H1 (cell line): ENCODE results near the gene PGM2L1.

Experiments used
- ASH2L ChIP-seq: fragments of 200-600, 300-600 bp; sonication (generic); IDR thresholded peaks from one replicate; pipeline ENCODE4 v1.7.1; 2017; ENCODE audit warnings: low read length
- CEBPB ChIP-seq: IDR thresholded peaks from 2 replicates; pipeline ENCODE4 v1.6.1; 2012; ENCODE audit warnings: low read depth, low read length
- EP300 ChIP-seq, 2 experiments: IDR thresholded peaks; 1 replicate in 1 of 2; 2 replicates in 1 of 2; pipeline ENCODE4 v1.6.1; 2011 to 2012; ENCODE audit warnings: low read depth in 2 of 2, low read length in 2 of 2, mild to moderate bottlenecking in 2 of 2, borderline replicate concordance in 1 of 2, inconsistent platforms in 1 of 2, moderate library complexity in 1 of 2
- KDM5A ChIP-seq: fragments of 200-600 bp; IDR thresholded peaks from 2 replicates; pipeline ENCODE4 v1.7.1; 2012; ENCODE audit warnings: mild to moderate bottlenecking, low read length, inconsistent platforms, mixed read lengths
- POLR2AphosphoS5 ChIP-seq: IDR thresholded peaks from 2 replicates; pipeline ENCODE4 v1.6.1; 2011; ENCODE audit warnings: low read depth, low read length
- POU5F1 ChIP-seq: IDR thresholded peaks from 2 replicates; pipeline ENCODE4 v1.6.1; 2011; ENCODE audit warnings: low read depth, mild to moderate bottlenecking, low read length, moderate library complexity
- RAD21 ChIP-seq, 2 experiments: IDR thresholded peaks in 1 of 2; conservative IDR thresholded peaks in 1 of 2; 2 replicates each; pipeline ENCODE4 v1.6.1; 2011; ENCODE audit warnings: low read depth in 2 of 2, low read length in 2 of 2, improper control_type of control experiment in 1 of 2, inconsistent platforms in 1 of 2, mild to moderate bottlenecking in 1 of 2, moderate library complexity in 1 of 2
- SP1 ChIP-seq: IDR thresholded peaks from 2 replicates; pipeline ENCODE4 v1.6.1; 2011; ENCODE audit warnings: low read depth, low read length
- SP2 ChIP-seq: IDR thresholded peaks from 2 replicates; pipeline ENCODE4 v1.6.1; 2012; ENCODE audit warnings: mild to moderate bottlenecking, low read length, inconsistent platforms
- TEAD4 ChIP-seq: IDR thresholded peaks from 2 replicates; pipeline ENCODE4 v1.6.1; 2012; ENCODE audit warnings: low read depth, low read length, inconsistent platforms, mixed read lengths
- YY1 ChIP-seq: IDR thresholded peaks from 2 replicates; pipeline ENCODE4 v1.6.1; 2011; ENCODE audit warnings: low read depth, mild to moderate bottlenecking, low read length
- ZNF274 ChIP-seq: IDR thresholded peaks from 2 replicates; pipeline ENCODE4 v1.7.0; 2012; ENCODE audit warnings: low read length, borderline replicate concordance; ENCODE audit errors: extremely low read depth
- TF ChIP-seq, protein P1 (sequence below), 3 experiments: IDR thresholded peaks; 1 replicate in 2 of 3; 2 replicates in 1 of 3; pipeline versions ENCODE4 v1.5.1 to v1.6.1; 2011; ENCODE audit warnings: low read length in 3 of 3, mild to moderate bottlenecking in 3 of 3, inconsistent platforms in 2 of 3, low read depth in 1 of 3, moderate library complexity in 1 of 3; ENCODE audit not compliant: insufficient read depth in 1 of 3; ENCODE audit errors: control extremely low read depth in 1 of 3
- TF ChIP-seq, protein P2 (sequence below): IDR thresholded peaks from 2 replicates; pipeline ENCODE4 v1.6.1; 2011; ENCODE audit warnings: low read length, improper control_type of control experiment

DNA sequence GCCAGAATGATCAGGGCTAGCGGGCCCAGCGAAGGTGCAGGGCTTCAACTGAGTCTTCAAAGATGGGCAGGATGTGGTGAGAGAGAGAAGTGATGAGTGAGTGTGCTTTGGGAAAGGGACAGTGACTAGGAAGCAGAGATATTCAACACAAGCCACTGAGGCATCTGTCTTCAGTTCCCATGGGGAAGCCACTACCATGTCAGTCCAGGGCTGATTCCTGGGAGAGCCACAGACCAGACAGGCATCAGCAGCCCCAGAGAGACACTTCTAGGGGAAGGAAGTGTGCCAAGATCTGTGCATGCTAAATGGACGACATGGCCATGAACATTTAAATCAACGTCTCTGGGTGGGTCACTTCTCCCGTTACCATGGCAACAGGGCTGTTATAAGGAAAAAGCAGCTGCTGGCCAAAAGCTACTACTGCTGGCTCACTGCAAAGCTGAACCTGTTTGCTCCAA is 115.3 kb downstream of the PGM2L1 start:
- no peak for TF ChIP-seq EP300 (IDR thresholded peaks at IDR 0.05; ENCODE audit: borderline replicate concordance in 1 of 2, low read depth in 2 of 2, low read length in 2 of 2)
- TF ChIP-seq, protein P1, sequence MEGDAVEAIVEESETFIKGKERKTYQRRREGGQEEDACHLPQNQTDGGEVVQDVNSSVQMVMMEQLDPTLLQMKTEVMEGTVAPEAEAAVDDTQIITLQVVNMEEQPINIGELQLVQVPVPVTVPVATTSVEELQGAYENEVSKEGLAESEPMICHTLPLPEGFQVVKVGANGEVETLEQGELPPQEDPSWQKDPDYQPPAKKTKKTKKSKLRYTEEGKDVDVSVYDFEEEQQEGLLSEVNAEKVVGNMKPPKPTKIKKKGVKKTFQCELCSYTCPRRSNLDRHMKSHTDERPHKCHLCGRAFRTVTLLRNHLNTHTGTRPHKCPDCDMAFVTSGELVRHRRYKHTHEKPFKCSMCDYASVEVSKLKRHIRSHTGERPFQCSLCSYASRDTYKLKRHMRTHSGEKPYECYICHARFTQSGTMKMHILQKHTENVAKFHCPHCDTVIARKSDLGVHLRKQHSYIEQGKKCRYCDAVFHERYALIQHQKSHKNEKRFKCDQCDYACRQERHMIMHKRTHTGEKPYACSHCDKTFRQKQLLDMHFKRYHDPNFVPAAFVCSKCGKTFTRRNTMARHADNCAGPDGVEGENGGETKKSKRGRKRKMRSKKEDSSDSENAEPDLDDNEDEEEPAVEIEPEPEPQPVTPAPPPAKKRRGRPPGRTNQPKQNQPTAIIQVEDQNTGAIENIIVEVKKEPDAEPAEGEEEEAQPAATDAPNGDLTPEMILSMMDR (IDR thresholded peaks at IDR 0.05; ENCODE audit: control extremely low read depth in 1 of 3, insufficient read depth in 1 of 3, low read depth in 1 of 3, low read length in 3 of 3) = no peak
- TF ChIP-seq YY1 = no peak
- TF ChIP-seq TEAD4 = no peak
- TF ChIP-seq POLR2AphosphoS5 = no peak
- no peak for TF ChIP-seq KDM5A
- TF ChIP-seq CEBPB = no peak
- TF ChIP-seq SP1 = no peak
- TF ChIP-seq SP2 = no peak
- TF ChIP-seq RAD21 (IDR thresholded peaks at IDR 0.05 in 1 of 2, conservative IDR thresholded peaks at IDR 0.05 in 1 of 2; ENCODE audit: low read depth in 2 of 2, low read length in 2 of 2) = no peak
- no peak for TF ChIP-seq POU5F1
- TF ChIP-seq ZNF274 = no peak
- TF ChIP-seq, protein P2, sequence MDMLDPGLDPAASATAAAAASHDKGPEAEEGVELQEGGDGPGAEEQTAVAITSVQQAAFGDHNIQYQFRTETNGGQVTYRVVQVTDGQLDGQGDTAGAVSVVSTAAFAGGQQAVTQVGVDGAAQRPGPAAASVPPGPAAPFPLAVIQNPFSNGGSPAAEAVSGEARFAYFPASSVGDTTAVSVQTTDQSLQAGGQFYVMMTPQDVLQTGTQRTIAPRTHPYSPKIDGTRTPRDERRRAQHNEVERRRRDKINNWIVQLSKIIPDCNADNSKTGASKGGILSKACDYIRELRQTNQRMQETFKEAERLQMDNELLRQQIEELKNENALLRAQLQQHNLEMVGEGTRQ = no peak
- no peak for TF ChIP-seq ASH2L
